ENCODE measurements around the gene RGPD8.
"Not testable (repeated sequence)": the region's sequence is repeated elsewhere in the genome, so short reads cannot be mapped to it uniquely, and the experiment has no call there.

The RGPD8 gene

DNA sequence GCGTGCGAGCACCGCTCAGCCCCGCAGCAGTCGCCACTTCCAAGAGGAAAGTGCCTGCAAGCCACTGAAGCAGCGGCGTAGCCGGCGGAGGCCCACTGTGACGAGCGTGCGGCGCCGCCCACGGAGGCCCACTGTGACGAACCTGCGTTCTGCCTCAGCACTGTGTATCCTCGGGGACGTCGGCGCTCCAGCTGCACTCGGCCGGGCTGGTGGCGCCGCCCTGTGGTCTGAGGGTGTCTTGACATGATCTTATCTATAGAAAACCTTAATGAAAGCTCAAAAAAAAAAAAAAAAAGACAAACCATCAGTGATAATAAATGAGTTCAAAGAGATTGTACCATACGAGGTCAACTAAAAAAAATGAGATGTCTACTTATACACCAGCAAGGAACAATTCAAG lies at the start of gene RGPD8:
Gene RGPD8, minus strand, starts transcription at position 166 of the 400 bp plus-strand sequence. CDS start 192 bp downstream, outside the sequence.
- DNase-seq: not testable (repeated sequence)

DNA sequence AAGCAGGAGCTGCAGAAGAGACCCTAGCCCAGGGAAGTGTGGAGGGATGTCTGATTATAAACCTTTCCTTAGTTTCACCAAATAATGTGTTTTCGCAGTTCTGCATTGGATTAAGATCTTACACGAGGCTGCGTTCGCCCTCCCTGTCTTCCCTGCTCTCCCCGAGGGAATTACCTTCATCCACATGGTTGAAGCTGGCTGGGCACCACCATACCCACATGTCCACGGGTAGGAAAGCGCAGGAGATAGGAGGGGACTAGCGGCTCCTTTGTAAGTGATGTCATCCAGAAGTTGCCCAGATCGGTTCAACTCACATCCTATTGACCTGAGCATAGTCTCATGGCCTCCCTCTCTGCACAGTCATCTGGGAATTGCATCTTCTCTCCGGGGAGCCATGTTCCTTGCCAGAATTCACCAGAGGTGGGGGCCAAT lies 49.6 kb upstream of the RGPD8 start:
- no peak for DNase-seq

DNA sequence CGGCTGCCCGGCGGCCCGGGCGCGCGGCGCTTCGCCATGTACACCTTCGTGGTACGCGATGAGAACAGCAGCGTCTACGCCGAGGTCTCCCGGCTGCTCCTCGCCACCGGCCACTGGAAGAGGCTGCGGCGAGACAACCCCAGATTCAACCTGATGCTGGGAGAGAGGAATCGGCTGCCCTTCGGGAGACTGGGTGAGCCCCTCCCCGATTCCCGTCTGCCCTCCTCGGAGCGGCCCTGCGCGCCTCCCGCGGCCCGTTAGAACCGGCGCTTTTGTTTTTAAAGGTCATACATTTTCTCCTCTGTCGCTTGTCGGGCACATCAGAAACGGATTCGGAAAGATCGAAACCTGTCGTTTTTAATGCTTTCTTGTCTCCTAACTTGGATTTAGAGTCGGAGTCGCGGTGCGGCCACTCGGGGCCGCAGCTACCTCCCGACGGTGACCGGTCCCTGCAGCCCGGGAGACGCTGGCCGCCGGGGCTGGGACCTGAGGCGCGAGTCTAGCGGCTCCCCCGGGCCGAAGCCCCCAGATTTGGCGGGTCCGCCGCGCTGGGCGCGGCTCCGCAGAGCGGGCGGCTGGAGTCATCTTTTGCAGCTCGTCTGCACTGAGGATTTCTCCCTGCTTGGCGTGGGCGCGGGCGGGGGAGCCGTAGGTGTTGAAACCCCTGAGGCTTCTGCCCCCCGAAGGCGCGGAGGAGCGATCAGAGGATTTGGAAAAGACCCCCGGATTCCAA lies 49.0 kb upstream of the RGPD8 start:
- no peak for DNase-seq

DNA sequence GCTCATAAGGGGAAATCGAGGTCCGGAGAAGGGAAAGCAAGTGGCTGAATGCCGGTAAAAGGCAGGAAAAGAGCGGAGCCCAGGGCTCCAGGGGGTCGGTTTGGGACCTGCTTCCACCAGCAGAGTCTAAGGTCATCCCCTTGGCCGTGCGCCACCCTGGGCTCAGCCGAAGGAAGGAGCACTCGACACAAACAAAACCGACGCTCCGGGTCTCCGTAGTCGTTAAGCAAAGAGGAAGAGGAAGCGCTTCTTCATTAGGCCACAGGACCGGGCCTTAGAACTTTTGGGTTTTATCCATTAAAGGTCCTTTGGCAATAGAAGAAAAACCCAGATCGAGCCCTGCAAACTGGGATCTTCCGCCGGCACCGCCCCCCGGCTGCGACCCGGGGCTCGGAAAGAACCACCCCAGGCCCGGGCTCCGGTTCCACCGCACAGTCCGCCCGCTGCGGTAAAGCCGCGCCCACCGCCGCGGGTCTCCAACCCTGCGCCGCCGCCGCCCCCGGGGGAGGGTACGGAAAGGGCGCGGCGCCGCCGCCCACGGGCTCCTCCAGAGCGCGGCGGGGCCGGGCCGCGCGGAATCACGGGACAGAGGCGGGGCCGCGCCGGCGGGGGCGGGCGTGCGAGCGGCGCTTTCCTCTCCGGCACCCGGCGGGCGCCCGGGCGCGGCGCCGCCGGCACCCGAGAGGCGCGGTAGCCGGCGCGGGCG lies 48.2 kb upstream of the RGPD8 start, which contains the start of gene TTL:
Gene TTL, plus strand, starts transcription at position 629 of the 706 bp plus-strand sequence. CDS start 189 bp downstream, outside the sequence.
- peak; percentile 55 for DNase-seq

DNA sequence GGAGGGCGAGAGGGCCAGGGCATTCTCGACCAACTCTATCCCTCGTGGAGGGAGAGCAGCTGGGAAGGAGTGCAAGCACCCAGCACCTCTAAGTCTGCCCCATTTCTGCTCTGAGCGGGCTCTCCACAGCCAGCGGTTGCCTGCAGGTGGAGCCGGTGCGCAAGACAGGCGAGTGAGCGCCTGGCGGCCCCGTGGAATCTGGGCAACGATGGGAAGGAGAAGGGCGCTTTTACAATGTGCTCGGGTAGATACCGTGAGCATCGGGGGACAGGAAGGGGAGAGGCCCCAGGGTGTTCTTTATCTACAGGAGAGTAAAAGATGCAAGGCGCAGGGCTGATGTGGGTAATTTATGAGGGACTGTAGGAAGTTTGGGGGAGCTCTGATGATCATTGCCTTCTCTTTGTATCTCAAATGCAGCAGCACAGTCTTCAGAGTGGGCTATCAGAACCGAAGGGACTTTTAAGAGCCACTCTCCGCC lies 47.6 kb upstream of the RGPD8 start:
- peak; percentile 58 for DNase-seq

DNA sequence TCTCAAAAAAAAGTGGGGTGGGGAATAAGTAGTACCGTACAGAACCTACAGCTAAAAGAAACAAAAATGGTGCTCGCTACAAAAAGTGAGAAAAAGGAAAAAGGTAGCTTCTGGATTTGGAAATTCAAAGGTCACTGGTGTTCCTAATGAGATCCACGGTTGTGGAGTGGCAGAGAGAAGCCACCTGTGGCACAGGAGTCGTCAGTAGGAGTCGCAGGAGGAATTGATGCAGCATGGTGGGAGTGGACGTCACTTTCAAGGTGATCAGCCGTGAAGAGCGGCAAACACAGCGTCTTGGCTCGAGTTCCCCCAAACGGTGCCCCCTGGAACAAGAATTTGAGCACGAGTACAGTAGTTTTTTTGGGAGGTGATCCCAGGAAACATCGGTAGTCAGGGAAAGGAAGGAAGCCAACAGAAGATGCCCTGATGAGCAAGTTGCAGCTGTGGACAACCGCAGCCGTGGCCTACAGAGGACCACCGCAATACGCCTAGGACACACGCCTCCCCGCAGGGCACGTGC lies 47.1 kb upstream of the RGPD8 start:
- no peak for DNase-seq

DNA sequence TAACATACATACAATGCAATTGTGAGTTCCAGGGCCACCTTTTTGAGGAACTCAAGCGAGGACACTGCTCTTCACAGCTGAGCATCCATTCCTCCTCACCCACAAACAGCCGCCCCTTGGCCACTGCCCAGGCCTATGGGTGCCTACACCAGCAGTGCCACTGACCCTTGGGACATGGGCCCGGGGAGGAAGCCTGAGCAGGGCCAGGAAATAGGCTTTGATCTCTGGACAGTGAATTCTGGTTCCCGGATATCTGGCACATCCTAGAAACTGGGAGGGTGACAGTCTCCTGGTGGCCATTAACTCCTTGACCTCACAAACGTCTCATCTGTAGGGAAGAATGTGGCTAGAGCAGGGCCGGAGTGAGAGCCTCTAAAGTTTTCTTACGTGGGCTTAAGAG lies 43.0 kb upstream of the RGPD8 start:
- DNase-seq: no peak

DNA sequence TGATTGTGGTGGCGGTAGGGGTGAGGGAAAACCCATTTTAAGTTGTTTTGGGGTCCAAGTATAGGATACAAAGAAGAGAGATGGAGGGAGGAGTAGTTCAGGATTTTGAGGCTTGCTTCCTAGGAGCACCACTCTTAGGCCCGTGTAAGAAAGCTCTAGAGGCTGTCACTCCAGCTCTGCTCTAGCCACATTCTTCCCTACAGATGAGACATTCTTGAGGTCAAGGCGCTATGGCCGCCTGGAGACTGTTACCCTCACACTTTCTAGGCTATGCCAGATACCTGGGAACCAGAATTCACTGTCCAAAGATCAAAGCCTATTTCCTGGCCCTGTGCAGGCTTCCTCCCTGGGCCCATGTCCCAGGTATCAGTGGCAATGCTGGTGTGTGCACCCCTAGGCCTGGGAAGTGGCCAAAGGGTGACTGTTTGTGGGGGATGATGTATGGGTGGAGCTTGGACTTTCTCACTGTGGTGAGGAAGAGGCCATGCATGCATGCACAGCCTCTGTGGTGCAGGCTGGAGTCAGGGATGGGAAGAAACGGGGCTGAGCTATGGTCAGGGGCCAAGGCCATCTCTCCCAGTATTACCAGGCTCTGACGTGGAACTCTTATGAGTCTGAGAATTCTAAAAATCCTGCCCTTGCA lies 41.5 kb upstream of the RGPD8 start:
- DNase-seq: no peak

DNA sequence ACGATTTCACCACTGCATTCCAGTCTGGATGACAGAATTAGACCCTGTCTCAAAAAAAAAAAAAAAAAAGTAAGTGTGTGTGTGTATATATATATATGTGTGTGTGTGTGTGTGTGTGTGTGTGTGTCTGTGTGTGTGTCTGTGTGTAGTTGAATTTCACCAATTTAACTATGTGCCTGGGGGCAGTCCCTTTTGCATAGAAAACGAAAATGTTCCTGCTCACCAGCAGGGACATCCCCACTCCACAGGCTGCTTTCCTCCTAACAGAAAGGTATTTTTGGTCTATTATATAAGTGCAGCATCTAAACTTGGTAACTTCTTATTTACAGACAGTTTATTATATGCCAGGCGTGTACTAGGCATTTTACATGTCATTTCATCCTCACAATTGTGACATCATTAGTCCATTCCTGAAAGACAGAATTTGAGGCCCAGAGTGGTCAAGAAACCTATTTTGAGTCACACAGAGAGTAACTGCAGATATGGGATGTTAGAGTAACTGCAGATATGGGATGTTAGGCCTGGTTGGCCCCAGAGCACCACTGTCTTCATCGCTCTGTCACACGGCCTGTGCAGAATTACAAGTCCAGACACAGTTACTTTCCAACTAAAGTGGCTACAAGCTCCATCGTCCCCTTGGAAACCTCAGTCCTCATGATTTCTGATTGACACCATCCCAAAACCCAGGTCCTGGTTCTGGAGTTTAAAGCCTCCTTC lies 39.3 kb upstream of the RGPD8 start:
- DNase-seq: no peak

DNA sequence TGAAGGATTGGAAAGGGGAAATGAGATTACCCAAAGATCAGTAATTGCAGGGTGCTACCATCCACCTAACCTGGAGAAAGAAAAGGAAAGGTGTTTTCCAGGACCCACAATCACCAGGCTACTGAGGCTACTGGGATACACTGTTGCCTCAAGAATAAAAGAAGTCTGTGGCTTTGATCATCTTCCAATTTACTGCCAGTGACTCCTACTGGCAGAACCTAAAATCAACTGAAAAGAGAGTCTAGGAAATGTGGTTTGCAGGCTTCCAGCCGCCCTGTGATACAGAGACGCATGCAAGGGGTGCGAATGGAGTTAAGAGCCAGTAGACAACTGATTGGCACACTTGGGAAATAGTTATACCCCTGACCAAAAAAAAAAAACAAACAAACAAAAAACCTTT lies 31.9 kb upstream of the RGPD8 start:
- no peak for DNase-seq

DNA sequence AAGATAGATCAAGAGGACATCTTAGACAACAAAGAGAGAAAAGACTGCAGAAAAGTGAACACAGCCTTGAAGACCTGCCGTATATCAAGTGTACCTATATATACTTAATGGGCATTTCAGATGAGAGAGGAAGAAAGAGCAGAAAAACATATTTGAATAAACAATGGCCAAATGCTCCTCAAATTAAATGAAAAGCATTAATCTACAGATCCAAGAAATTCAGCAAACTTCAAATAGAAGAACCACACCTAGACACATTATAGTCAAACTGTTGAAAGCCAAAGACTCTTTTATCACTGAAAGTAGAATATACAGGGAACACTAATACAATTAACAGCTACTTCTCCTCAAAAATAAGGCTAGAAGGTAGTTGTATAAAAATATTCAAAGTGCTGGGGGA lies 29.8 kb upstream of the RGPD8 start:
- no peak for DNase-seq

DNA sequence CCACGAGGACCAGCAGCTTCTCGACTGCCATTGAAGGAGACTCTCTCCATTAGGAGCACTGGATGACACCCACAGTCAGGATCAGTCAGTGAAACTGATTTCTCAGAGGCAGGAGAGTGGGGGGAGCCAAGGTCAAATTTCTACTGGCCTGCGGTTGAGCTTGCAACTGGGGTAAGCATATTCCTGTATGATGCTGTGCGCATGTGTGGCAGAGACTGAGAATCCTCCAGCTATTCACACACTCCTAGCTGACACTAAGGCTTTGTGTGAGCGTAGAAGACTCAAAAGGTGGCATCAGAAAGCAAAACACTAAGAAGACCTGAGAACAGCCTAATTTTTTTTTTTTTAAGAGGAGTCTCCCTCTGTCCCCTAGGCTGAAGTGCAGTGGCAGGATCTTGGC lies 28.7 kb upstream of the RGPD8 start:
- no peak for DNase-seq

DNA sequence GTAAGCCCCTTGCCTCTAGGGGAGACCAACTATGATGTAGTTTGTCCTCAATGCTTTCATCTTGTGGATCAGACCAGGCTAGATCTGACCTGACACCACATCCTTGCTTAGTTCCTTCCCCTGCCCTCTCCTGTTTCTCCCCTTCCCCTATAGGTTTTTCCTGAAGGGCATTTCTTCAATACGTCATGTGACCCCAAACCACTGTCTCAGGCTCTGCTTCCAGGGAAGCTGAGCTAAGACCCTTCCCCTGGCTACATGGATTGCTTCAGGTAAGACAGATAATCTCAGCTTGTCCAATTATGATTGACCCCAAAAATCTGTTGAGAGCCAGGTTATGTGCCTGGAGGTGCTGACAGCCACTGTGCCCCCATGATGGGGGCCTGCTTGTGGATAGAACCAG lies 25.9 kb upstream of the RGPD8 start:
- no peak for DNase-seq

DNA sequence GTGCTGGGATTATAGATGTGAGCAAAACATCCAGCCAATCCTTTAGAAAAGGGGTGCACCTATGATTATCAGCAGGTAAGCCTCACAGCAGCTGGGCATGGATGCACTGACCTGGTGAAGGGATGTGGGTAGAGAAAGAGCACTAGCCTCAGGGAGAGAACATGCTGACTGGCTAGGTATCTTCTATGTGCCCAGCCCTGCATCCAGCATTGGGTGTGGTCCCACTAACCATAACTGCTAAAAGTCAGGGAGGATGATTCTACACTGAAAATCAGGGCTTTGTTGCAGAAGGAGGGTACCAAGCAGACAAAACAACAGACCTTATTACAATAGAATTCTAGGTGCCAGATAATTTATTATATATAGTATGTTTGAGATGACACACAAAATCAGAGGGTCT lies 21.1 kb upstream of the RGPD8 start:
- no peak for DNase-seq

DNA sequence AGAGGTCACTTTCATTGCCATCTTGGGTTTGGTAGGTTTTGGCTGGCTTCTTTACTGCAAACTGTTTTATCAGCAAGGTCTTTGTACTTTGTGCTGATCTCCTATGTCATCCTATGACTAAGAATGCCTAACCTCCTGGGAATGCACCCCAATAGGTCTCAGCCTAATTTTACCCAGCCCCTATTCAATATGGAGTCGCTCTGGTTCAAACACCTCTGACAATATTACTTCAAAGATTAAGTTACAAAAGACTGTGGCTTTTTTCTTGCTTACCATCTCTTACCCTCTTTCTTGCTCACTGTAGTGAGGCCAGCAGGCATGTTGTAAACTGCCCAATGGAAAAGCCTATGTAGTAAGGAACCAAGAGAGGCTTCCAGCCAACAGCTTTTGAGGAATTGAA lies 17.9 kb upstream of the RGPD8 start:
- DNase-seq: no peak

DNA sequence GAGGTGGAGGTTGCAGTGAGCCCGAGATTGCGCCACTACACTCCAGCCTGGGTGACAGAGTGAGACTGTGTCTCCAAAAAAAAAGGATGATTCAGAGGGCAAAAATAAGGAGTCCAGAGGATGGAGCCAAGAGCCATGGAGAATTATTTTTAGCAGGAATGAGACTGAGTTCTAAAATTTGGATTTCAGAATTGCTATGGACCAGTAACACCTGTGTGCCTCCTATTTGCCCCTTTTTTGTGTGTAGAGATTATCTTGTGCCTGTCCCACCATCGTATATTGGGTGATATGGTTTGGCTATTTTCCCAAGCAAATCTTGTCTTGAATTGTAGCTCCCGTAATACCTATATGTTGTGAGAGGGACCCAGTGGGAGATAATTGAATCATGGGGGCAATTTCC lies 16.4 kb upstream of the RGPD8 start:
- DNase-seq: no peak

DNA sequence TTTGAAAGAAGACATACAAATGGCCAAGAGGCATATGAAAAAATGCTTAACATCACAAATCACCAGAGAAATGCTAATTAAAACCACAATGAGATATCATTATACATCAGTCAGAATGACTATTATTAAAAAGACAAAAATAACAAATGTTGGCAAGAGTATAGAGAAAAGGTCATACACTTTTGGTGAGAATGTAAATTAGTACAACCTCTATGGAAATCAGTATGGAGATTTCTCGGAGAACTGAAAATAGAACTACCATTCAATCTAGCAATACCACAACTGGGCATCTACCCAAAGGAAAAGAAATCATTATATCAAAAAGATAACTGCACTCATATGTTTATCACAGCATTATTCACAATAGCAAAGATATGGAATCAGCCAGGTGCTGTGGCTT lies 10.8 kb upstream of the RGPD8 start:
- DNase-seq: not testable (repeated sequence)

DNA sequence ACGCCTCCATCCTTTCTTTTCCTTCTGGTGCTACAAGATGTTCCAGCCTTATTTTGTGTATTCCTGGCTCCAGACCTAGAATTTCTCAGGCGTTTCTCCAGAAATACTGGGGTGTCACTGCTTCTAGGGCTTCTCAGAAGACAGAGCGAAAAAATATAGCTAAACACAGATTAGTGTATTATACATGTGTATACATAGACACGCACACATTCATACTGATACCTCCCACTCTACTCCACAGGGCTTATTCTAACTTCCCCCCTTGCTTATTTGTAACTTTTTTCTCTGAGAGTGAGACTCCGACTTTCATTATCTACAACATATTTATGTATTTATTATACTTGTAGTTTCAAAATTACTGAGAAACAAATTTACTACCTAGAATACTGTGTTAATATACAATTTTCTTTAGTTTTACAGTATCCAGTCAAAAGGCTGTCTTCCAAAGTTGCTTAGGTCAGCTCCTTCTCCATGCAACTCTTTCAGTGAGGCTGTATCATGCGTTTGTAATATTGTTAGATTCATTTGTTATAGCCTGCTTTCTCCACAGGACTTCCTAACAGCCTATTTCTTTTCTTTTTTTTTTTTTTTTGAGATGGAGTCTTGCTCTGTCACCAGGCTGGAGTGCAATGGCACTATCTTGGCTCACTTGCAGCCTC lies 5.3 kb upstream of the RGPD8 start:
- not testable (repeated sequence) for DNase-seq

DNA sequence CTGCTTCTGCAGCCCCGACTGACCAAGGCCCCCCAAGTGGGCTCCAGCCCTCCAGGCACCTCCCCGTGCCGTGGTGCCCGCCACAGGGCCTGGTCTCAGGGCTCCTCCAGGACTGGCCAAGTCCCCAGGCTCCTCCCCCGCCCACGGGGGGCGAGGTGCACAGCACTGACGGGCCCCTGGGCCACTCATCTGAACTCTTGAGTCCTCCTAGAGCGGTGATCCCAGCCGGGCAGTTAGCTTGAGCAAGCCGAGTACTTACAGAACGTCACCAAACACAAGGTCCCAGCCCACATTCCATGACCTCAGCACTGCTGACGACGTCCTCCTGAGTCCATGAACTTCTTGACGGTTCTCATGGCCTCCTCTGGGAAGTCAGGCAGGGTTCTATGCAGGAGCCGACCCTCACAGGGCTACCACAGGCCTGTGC lies 4.0 kb upstream of the RGPD8 start:
- DNase-seq: not testable (repeated sequence)

DNA sequence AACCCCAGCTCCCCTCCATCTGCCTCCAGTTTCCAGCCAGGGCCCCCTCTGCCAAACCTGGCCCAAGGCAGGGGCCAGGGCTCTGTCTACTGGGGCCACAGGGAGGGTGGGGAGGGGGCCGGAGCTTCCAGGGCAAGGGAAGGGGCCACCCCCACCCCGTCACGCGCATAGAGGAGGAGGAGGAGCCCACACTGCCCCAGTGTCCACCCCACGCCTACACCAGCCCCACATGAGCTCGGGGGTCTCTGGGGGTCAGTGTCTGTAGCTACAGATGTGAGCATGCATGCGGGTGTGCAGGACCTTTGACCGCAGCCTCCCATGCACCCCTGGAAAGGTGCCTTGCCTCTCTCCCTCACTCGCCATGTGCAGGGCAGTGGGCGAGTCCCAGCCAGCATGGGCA lies 3.5 kb upstream of the RGPD8 start:
- not testable (repeated sequence) for DNase-seq

DNA sequence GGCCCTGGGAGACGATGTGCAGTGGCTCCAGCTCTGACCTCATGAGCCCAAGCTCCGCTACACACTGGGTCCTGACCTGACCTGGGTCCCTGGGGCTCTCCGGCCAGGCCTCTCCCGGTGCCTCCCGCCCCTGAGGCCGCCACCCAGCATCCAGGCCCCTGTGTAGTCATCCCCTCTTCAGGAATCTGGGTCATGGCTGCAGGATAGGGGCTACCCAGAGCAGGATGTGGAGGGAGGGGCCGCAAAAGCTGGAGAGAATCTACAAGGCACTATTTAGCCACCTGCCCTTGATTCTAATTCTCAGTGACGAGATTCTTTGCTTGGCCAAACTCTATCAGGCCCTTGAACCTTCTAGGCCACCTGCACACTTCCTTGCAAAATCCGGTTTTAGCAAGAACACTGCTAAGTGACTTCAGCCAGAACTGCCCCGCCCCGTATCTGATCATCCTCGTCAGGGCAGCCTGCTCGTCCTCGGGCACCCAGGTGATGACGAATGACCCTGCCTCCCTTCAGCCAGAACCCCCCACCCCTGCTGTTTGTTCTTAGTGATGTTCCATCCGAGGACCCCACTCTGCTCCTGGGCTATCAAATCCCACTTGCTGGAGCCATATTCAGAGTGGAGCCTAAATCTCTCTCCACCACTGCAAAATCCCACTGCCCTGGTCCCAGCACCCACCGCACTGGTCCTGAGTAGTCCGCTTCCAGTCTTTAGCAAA lies 2.4 kb upstream of the RGPD8 start:
- not testable (repeated sequence) for DNase-seq
